HFFc6 (cell line): ENCODE results near the gene ATXN10. TPM values are rescaled to one million over a fixed set of nuclear protein-coding genes. Genes with fewer than 3 reads are reported as not detected.
"Not testable (repeated sequence)": the region's sequence is repeated elsewhere in the genome, so short reads cannot be mapped to it uniquely, and the experiment has no call there.

Source experiments
- DNase-seq: peaks from one replicate; pipeline ENCODE4 v3.0.0-alpha.2; 2018
- H3K27ac Mint-ChIP-seq: 2 replicates; pipeline ENCODE4 v1.8.0; 2020; ENCODE audit warnings: mild to moderate bottlenecking, mixed read lengths
- H3K27me3 Mint-ChIP-seq: 2 replicates; pipeline ENCODE4 v1.8.0; 2021; ENCODE audit warnings: mild to moderate bottlenecking, moderate library complexity, mixed read lengths; ENCODE audit not compliant: insufficient read depth
- H3K36me3 Mint-ChIP-seq: 2 replicates; pipeline ENCODE4 v1.8.0; 2021; ENCODE audit warnings: low read depth, mixed read lengths
- H3K4me1 Mint-ChIP-seq: 2 replicates; pipeline ENCODE4 v1.8.0; 2020; ENCODE audit warnings: low read depth, mixed read lengths
- H3K4me3 Mint-ChIP-seq: 2 replicates; pipeline ENCODE4 v1.8.0; 2020; ENCODE audit warnings: mild to moderate bottlenecking, moderate library complexity, mixed read lengths
- H3K9me3 Mint-ChIP-seq: 2 replicates; pipeline ENCODE4 v1.8.0; 2020; ENCODE audit warnings: mild to moderate bottlenecking, mixed read lengths
- total RNA-seq, 6 experiments: library from RNA; stranded (reverse); fragmentation: NEBNext Ultra II Directional; extraction: Animal tissue kit (Norgen Biotek cat#: 25700); gene quantifications; 2 replicates in 1 of 6; 3 replicates in 5 of 6; pipeline ENCODE4 v1.2.3, GENCODE V29; 2021
- TF ChIP-seq, protein P1 (sequence below): fragments of 200-600 bp; sonication (generic); IDR thresholded peaks from 2 replicates; pipeline ENCODE4 v1.5.0; 2021; ENCODE audit warnings: antibody characterized with exemption, mild to moderate bottlenecking

ATXN10 gene
- total RNA-seq, 6 experiments from 2014 or later: 287 to 426 (median 370) TPM

DNA sequence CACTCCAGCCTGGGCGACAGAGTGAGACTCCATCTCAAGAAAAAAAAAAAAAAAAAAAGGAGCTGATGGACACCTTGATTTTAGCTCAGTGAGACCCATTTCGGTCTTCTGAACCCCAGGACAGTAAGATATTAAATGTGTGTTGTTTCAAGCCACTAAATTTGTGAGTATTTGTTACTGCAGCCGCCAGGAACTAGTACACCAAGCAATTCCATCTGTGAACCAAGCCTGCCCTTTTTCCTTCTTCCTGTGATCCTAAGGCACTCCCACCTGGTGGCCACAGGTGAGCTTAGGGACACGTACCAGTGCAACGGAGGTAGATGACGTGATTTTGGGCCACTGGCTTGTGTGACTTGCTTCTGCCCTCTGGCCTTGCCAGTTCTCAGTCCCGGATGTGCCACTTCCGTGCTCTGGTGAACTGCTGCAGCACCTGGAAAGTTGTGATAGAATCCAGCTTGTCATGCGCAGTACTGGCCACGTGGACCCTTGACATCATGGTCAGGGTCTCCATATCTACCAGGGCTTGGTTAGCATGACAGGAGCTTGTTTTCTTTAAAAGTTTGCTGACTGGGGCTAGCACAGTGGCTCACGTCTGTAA is 19.6 kb upstream of the ATXN10 start:
- TF ChIP-seq, protein P1, sequence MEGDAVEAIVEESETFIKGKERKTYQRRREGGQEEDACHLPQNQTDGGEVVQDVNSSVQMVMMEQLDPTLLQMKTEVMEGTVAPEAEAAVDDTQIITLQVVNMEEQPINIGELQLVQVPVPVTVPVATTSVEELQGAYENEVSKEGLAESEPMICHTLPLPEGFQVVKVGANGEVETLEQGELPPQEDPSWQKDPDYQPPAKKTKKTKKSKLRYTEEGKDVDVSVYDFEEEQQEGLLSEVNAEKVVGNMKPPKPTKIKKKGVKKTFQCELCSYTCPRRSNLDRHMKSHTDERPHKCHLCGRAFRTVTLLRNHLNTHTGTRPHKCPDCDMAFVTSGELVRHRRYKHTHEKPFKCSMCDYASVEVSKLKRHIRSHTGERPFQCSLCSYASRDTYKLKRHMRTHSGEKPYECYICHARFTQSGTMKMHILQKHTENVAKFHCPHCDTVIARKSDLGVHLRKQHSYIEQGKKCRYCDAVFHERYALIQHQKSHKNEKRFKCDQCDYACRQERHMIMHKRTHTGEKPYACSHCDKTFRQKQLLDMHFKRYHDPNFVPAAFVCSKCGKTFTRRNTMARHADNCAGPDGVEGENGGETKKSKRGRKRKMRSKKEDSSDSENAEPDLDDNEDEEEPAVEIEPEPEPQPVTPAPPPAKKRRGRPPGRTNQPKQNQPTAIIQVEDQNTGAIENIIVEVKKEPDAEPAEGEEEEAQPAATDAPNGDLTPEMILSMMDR: no peak
- DNase-seq: no peak
- Mint-ChIP-seq H3K27ac (no peak overlapping the region), H3K9me3 (no peaks in the 10 kb centered on the region; the same call in 1 of the 2 replicates), H3K27me3 (peaks cover 14% of the 10 kb centered on the region), H3K4me3 (no peak overlapping the region), H3K36me3 (peaks cover 5% of the 10 kb centered on the region; the same call in 1 of the 2 replicates), H3K4me1 (peaks cover 12% of the 10 kb centered on the region)

DNA sequence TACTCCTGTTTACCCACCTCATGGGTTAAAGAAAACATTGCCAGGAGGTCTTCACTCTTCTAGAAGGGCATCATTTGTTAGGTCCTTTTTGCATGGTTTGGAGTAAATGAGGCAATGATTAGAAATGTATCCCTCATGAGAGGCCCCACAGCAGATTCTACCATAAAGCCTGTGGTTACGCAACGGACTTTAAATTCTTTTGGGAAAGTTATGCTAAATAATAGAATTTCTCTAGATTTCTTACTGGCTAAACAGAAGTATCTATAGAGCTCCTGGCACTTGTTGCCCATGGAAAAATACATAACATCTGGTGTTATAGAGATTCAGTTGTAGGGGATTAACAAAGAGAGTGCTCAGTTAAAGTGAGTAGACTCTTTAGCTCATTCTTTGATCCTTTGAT is 15.1 kb upstream of the ATXN10 start:
- H3K27ac Mint-ChIP-seq: no peak overlapping the region

DNA sequence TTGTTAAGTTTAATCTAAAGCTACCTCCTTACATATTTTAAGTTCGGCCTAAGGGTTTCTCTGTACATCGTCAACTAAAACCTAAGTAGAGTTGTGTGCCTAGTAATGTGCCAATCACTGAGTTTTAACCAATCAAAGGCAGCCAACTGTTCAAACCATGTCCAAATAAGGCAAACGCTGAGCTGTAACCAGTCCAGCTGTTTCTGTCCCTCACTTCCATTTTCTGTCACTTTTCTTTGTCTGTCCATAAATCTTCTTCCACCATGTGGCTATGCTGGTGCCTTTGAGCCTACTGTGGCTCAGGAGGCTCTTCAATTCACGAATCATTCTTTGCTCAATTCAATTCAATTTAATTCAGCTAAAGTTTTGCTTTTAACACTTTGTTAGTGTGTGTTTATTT is 13.9 kb upstream of the ATXN10 start:
- peaks cover 7% of the 10 kb centered on the region; the same call in 1 of the 2 replicates for H3K4me1 Mint-ChIP-seq
- peaks cover 5% of the 10 kb centered on the region; the same call in 1 of the 2 replicates for H3K36me3 Mint-ChIP-seq
- no peak overlapping the region for H3K27ac Mint-ChIP-seq
- no peak for DNase-seq
- no peak overlapping the region for H3K4me3 Mint-ChIP-seq
- TF ChIP-seq, protein P1: no peak
- no peaks in the 10 kb centered on the region; the same call in none of the 2 replicates for H3K27me3 Mint-ChIP-seq
- H3K9me3 Mint-ChIP-seq: no peaks in the 10 kb centered on the region

More for the DNA sequence above, 15.1 kb upstream of the ATXN10 start:
- no peaks in the 10 kb centered on the region for H3K9me3 Mint-ChIP-seq
- peaks cover 5% of the 10 kb centered on the region; the same call in 1 of the 2 replicates for H3K36me3 Mint-ChIP-seq
- DNase-seq: no peak
- H3K4me1 Mint-ChIP-seq: peaks cover 8% of the 10 kb centered on the region; the same call in 1 of the 2 replicates
- H3K27me3 Mint-ChIP-seq: peaks cover 4% of the 10 kb centered on the region
- H3K4me3 Mint-ChIP-seq: no peak overlapping the region
- TF ChIP-seq, protein P1: no peak

DNA sequence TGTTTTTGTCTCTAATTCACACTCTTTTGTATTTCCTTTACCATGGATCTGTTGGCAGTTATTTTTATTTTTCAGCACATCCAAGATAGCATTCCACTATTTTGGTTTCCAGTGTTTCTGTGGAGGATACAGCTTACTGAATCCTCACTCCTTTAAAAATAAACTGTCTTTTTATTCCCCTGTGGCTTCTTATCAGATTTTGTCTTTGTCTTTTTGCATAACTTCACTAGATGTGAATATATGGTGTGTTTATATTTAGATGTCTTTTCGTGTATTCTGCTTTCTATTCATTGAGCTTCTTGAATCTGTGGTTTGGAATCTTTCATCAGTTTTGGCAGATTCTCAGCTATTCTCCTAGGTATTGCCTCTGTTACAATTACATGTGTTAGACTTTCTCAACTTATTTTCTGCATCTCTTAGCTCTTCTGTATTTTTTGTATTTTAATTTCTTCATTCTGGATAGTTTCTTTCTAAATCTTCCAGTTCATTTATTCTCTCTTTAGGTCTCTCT is 7.4 kb upstream of the ATXN10 start:
- Mint-ChIP-seq H3K9me3 (no peaks in the 10 kb centered on the region; the same call in 1 of the 2 replicates), H3K27me3 (peaks cover 2% of the 10 kb centered on the region), H3K4me3 (no peak overlapping the region), H3K36me3 (no peaks in the 10 kb centered on the region), H3K4me1 (peaks cover 16% of the 10 kb centered on the region), H3K27ac (no peak overlapping the region)
- DNase-seq: no peak
- TF ChIP-seq, protein P1: no peak

DNA sequence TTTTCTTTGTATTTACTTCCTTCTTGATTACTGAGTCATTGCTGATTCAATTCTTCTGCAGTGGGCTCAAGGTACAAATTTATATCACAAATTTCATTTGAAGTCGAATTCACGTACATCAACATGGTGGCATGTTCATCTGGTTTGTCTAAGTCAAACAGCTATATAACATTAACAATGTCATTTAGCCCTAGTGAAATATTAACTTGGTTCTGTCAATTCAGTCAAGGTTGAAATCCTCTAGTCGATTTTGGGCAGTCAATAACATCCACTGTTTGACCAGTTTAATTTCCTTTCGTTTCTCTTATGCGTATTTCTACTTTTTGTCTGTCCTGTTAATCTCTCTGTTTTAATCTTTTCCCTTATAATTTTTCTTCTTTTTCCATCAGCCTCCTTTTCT is 4.1 kb upstream of the ATXN10 start:
- no peak for DNase-seq
- no peak overlapping the region for H3K27ac Mint-ChIP-seq
- TF ChIP-seq, protein P1: no peak
- no peaks in the 10 kb centered on the region; the same call in 1 of the 2 replicates for H3K9me3 Mint-ChIP-seq
- H3K4me1 Mint-ChIP-seq: peaks cover 24% of the 10 kb centered on the region
- peaks cover 2% of the 10 kb centered on the region for H3K27me3 Mint-ChIP-seq
- H3K4me3 Mint-ChIP-seq: no peak overlapping the region
- peaks cover 2% of the 10 kb centered on the region for H3K36me3 Mint-ChIP-seq

DNA sequence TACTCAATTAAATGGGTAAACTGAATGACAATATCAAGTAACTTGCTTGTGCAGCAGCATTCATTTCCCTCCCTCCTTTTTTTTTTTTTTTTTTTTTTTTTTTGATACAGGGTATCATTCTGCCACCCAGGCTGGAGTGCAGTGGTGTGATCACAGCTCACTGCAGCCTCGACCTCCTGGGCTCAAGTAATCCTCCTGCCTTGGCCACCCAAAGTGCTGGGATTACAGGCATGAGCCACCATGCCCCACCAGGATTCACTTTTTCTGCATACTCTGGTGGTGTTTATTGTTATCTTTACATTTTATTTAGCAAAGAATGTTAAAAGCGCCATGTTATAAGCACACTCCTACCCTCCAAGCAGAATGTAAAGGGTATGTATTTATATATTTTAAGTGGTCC is 1.3 kb upstream of the ATXN10 start:
- not testable (repeated sequence) for H3K9me3 Mint-ChIP-seq, H3K27me3 Mint-ChIP-seq, H3K27ac Mint-ChIP-seq, H3K4me3 Mint-ChIP-seq, DNase-seq
- peaks cover 30% of the 10 kb centered on the region for H3K36me3 Mint-ChIP-seq
- H3K4me1 Mint-ChIP-seq: peaks cover 45% of the 10 kb centered on the region
